ENCODE data around the gene STOX2.

STOX2 gene

GRCh38 chr4:183909187-183909586 is 4.1 kb downstream of the STOX2 start:
- Histone ChIP-seq H3K4me3 (ENCODE audit: low read length) (no peak overlapping the region), H2BK120ac (ENCODE audit: low read depth, low read length) (no peak overlapping the region), H3K9ac (ENCODE audit: low read length) (no peak overlapping the region), H3K36me3 (ENCODE audit: control insufficient read depth, insufficient read depth, low read length) (no peaks in the 10 kb centered on the region), H3K79me2 (ENCODE audit: control insufficient read depth, insufficient read depth, low read length) (peaks cover 47% of the 10 kb centered on the region), H2AK5ac (ENCODE audit: low read length) (no peak overlapping the region), H2BK5ac (ENCODE audit: low read length) (no peak overlapping the region), H3K27ac (ENCODE audit: low read depth, low read length) (no peak overlapping the region), H4K8ac (ENCODE audit: low read depth, low read length) (no peak overlapping the region), H3K56ac (ENCODE audit: low read length) (no peak overlapping the region), H3K4me2 (ENCODE audit: low read length) (no peak overlapping the region), H2BK15ac (replicated peaks; ENCODE audit: low read depth) (no peak overlapping the region), H4K5ac (ENCODE audit: low read length) (no peak overlapping the region), H3K79me1 (ENCODE audit: low read length) (peaks cover 3% of the 10 kb centered on the region), H3K18ac (ENCODE audit: low read length) (no peak overlapping the region), H3K4me1 (ENCODE audit: control insufficient read depth, low read depth, low read length) (no peaks in the 10 kb centered on the region), H3K4ac (ENCODE audit: low read depth, low read length) (no peak overlapping the region), H3K27me3 (ENCODE audit: insufficient read depth, low read length, poor library complexity) (no peaks in the 10 kb centered on the region), H3K23ac (ENCODE audit: low read length) (no peak overlapping the region)
- DNase-seq, result no peak

- H3K23ac ChIP-seq (ENCODE audit: low read length), result no peak overlapping the region
- peaks cover 51% of the 10 kb centered on the region for H3K79me2 ChIP-seq (ENCODE audit: control insufficient read depth, insufficient read depth, low read length)
- H3K4me1 ChIP-seq (ENCODE audit: control insufficient read depth, low read depth, low read length), result no peaks in the 10 kb centered on the region
- no peak overlapping the region for H2AK5ac ChIP-seq (ENCODE audit: low read length)
- no peak overlapping the region for H3K56ac ChIP-seq (ENCODE audit: low read length)
- no peak overlapping the region for H3K9ac ChIP-seq (ENCODE audit: low read length)
- no peak overlapping the region for H3K4me3 ChIP-seq (ENCODE audit: low read length)
- WGBS (ENCODE audit: extremely low coverage, insufficient coverage, low lambda C conversion rate), result no CpG with 5 or more reads among the region's 5 CpGs
- H3K18ac ChIP-seq (ENCODE audit: low read length), result no peak overlapping the region
- H3K36me3 ChIP-seq (ENCODE audit: control insufficient read depth, insufficient read depth, low read length), result no peaks in the 10 kb centered on the region
- H2BK120ac ChIP-seq (ENCODE audit: low read depth, low read length), result no peak overlapping the region
- no peak overlapping the region for H4K8ac ChIP-seq (ENCODE audit: low read depth, low read length)
- no peak overlapping the region for H4K5ac ChIP-seq (ENCODE audit: low read length)
- H3K27me3 ChIP-seq (ENCODE audit: insufficient read depth, low read length, poor library complexity), result no peaks in the 10 kb centered on the region
- no peak overlapping the region for H2BK5ac ChIP-seq (ENCODE audit: low read length)
- H3K27ac ChIP-seq (ENCODE audit: low read depth, low read length), result no peak overlapping the region
- H3K79me1 ChIP-seq (ENCODE audit: low read length), result peaks cover 3% of the 10 kb centered on the region
- H3K4me2 ChIP-seq (ENCODE audit: low read length), result no peak overlapping the region
- no peak for DNase-seq
- no peak overlapping the region for H3K4ac ChIP-seq (ENCODE audit: low read depth, low read length)
- H2BK15ac ChIP-seq (replicated peaks; ENCODE audit: low read depth), result no peak overlapping the region
Observed at GRCh38 chr4:183909801-183910200, 4.7 kb downstream of the STOX2 start.

GRCh38 chr4:183912585-183912984 is 7.5 kb downstream of the STOX2 start:
- Histone ChIP-seq H3K4me2 (ENCODE audit: low read length) (no peak overlapping the region), H2AK5ac (ENCODE audit: low read length) (no peak overlapping the region), H2BK5ac (ENCODE audit: low read length) (no peak overlapping the region), H2BK120ac (ENCODE audit: low read depth, low read length) (no peak overlapping the region), H3K4me1 (ENCODE audit: control insufficient read depth, low read depth, low read length) (no peaks in the 10 kb centered on the region), H3K79me1 (ENCODE audit: low read length) (peaks cover 7% of the 10 kb centered on the region), H3K23ac (ENCODE audit: low read length) (no peak overlapping the region), H2BK15ac (replicated peaks; ENCODE audit: low read depth) (no peak overlapping the region), H3K18ac (ENCODE audit: low read length) (no peak overlapping the region), H3K27me3 (ENCODE audit: insufficient read depth, low read length, poor library complexity) (no peaks in the 10 kb centered on the region), H3K56ac (ENCODE audit: low read length) (no peak overlapping the region), H3K79me2 (ENCODE audit: control insufficient read depth, insufficient read depth, low read length) (peaks cover 70% of the 10 kb centered on the region), H3K36me3 (ENCODE audit: control insufficient read depth, insufficient read depth, low read length) (no peaks in the 10 kb centered on the region), H3K9ac (ENCODE audit: low read length) (no peak overlapping the region), H4K5ac (ENCODE audit: low read length) (no peak overlapping the region), H3K4ac (ENCODE audit: low read depth, low read length) (no peak overlapping the region), H3K4me3 (ENCODE audit: low read length) (no peak overlapping the region), H3K27ac (ENCODE audit: low read depth, low read length) (no peak overlapping the region), H4K8ac (ENCODE audit: low read depth, low read length) (no peak overlapping the region)
- WGBS (ENCODE audit: extremely low coverage, insufficient coverage, low lambda C conversion rate), result no CpG with 5 or more reads among the region's 8 CpGs
- DNase-seq, result no peak

- Histone ChIP-seq H3K4me3 (ENCODE audit: low read length) (no peak overlapping the region), H3K27me3 (ENCODE audit: insufficient read depth, low read length, poor library complexity) (no peaks in the 10 kb centered on the region), H2AK5ac (ENCODE audit: low read length) (no peak overlapping the region), H2BK15ac (replicated peaks; ENCODE audit: low read depth) (no peak overlapping the region), H3K4me1 (ENCODE audit: control insufficient read depth, low read depth, low read length) (peaks cover 2% of the 10 kb centered on the region), H4K8ac (ENCODE audit: low read depth, low read length) (no peak overlapping the region), H3K4ac (ENCODE audit: low read depth, low read length) (no peak overlapping the region), H3K56ac (ENCODE audit: low read length) (no peak overlapping the region), H2BK5ac (ENCODE audit: low read length) (no peak overlapping the region), H4K5ac (ENCODE audit: low read length) (no peak overlapping the region), H3K36me3 (ENCODE audit: control insufficient read depth, insufficient read depth, low read length) (no peaks in the 10 kb centered on the region), H3K79me2 (ENCODE audit: control insufficient read depth, insufficient read depth, low read length) (peaks cover 66% of the 10 kb centered on the region), H3K23ac (ENCODE audit: low read length) (no peak overlapping the region), H3K18ac (ENCODE audit: low read length) (no peak overlapping the region), H3K27ac (ENCODE audit: low read depth, low read length) (no peak overlapping the region), H3K9ac (ENCODE audit: low read length) (no peak overlapping the region), H3K79me1 (ENCODE audit: low read length) (peaks cover 9% of the 10 kb centered on the region), H3K4me2 (ENCODE audit: low read length) (no peak overlapping the region), H2BK120ac (ENCODE audit: low read depth, low read length) (no peak overlapping the region)
- whole genome bisulfite sequencing (ENCODE audit: extremely low coverage, insufficient coverage, low lambda C conversion rate), result no CpG with 5 or more reads among the region's 6 CpGs
- DNase-seq, result no peak
Observed at GRCh38 chr4:183915976-183916375, 10.9 kb downstream of the STOX2 start.

GRCh38 chr4:183918696-183919095 is 13.6 kb downstream of the STOX2 start:
- Histone ChIP-seq H3K18ac (ENCODE audit: low read length) (no peak overlapping the region), H3K36me3 (ENCODE audit: control insufficient read depth, insufficient read depth, low read length) (no peaks in the 10 kb centered on the region), H3K79me2 (ENCODE audit: control insufficient read depth, insufficient read depth, low read length) (peaks cover 63% of the 10 kb centered on the region), H3K79me1 (ENCODE audit: low read length) (peaks cover 8% of the 10 kb centered on the region), H4K5ac (ENCODE audit: low read length) (no peak overlapping the region), H3K27ac (ENCODE audit: low read depth, low read length) (no peak overlapping the region), H2AK5ac (ENCODE audit: low read length) (no peak overlapping the region), H3K56ac (ENCODE audit: low read length) (no peak overlapping the region), H3K4ac (ENCODE audit: low read depth, low read length) (no peak overlapping the region), H3K4me2 (ENCODE audit: low read length) (no peak overlapping the region), H3K4me3 (ENCODE audit: low read length) (no peak overlapping the region), H4K8ac (ENCODE audit: low read depth, low read length) (no peak overlapping the region), H3K23ac (ENCODE audit: low read length) (no peak overlapping the region), H3K9ac (ENCODE audit: low read length) (no peak overlapping the region), H2BK15ac (replicated peaks; ENCODE audit: low read depth) (no peak overlapping the region), H3K4me1 (ENCODE audit: control insufficient read depth, low read depth, low read length) (peaks cover 2% of the 10 kb centered on the region), H3K27me3 (ENCODE audit: insufficient read depth, low read length, poor library complexity) (no peaks in the 10 kb centered on the region), H2BK120ac (ENCODE audit: low read depth, low read length) (no peak overlapping the region), H2BK5ac (ENCODE audit: low read length) (no peak overlapping the region)
- whole genome bisulfite sequencing (ENCODE audit: extremely low coverage, insufficient coverage, low lambda C conversion rate), result no CpG with 5 or more reads among the region's 10 CpGs
- no peak for DNase-seq

- H3K9ac ChIP-seq (ENCODE audit: low read length), result no peak overlapping the region
- H3K4me3 ChIP-seq (ENCODE audit: low read length), result no peak overlapping the region
- peaks cover 2% of the 10 kb centered on the region for H3K4me1 ChIP-seq (ENCODE audit: control insufficient read depth, low read depth, low read length)
- no peak overlapping the region for H2BK120ac ChIP-seq (ENCODE audit: low read depth, low read length)
- no peak overlapping the region for H2BK15ac ChIP-seq (replicated peaks; ENCODE audit: low read depth)
- peaks cover 65% of the 10 kb centered on the region for H3K79me2 ChIP-seq (ENCODE audit: control insufficient read depth, insufficient read depth, low read length)
- no peak overlapping the region for H3K4me2 ChIP-seq (ENCODE audit: low read length)
- peak overlapping the region; percentile 7 for H3K23ac ChIP-seq (ENCODE audit: low read length)
- no peaks in the 10 kb centered on the region for H3K27me3 ChIP-seq (ENCODE audit: insufficient read depth, low read length, poor library complexity)
- H3K79me1 ChIP-seq (ENCODE audit: low read length), result peaks cover 8% of the 10 kb centered on the region
- no peak overlapping the region for H3K18ac ChIP-seq (ENCODE audit: low read length)
- no peak for DNase-seq
- H4K8ac ChIP-seq (ENCODE audit: low read depth, low read length), result no peak overlapping the region
- H3K36me3 ChIP-seq (ENCODE audit: control insufficient read depth, insufficient read depth, low read length), result no peaks in the 10 kb centered on the region
- no peak overlapping the region for H3K27ac ChIP-seq (ENCODE audit: low read depth, low read length)
- WGBS (ENCODE audit: extremely low coverage, insufficient coverage, low lambda C conversion rate), result no CpG with 5 or more reads among the region's 12 CpGs
- H2BK5ac ChIP-seq (ENCODE audit: low read length), result no peak overlapping the region
- H2AK5ac ChIP-seq (ENCODE audit: low read length), result no peak overlapping the region
- H3K56ac ChIP-seq (ENCODE audit: low read length), result peak overlapping the region; percentile 39
- no peak overlapping the region for H4K5ac ChIP-seq (ENCODE audit: low read length)
- H3K4ac ChIP-seq (ENCODE audit: low read depth, low read length), result no peak overlapping the region
Observed at GRCh38 chr4:183919141-183919540, 14.0 kb downstream of the STOX2 start.
